ENCODE results near the gene THUMPD3. TPM values are rescaled to one million over a fixed set of nuclear protein-coding genes. Genes with fewer than 3 reads are reported as not detected.

THUMPD3 gene
- polyA plus RNA-seq, 1 experiment: 49.8 TPM

DNA sequence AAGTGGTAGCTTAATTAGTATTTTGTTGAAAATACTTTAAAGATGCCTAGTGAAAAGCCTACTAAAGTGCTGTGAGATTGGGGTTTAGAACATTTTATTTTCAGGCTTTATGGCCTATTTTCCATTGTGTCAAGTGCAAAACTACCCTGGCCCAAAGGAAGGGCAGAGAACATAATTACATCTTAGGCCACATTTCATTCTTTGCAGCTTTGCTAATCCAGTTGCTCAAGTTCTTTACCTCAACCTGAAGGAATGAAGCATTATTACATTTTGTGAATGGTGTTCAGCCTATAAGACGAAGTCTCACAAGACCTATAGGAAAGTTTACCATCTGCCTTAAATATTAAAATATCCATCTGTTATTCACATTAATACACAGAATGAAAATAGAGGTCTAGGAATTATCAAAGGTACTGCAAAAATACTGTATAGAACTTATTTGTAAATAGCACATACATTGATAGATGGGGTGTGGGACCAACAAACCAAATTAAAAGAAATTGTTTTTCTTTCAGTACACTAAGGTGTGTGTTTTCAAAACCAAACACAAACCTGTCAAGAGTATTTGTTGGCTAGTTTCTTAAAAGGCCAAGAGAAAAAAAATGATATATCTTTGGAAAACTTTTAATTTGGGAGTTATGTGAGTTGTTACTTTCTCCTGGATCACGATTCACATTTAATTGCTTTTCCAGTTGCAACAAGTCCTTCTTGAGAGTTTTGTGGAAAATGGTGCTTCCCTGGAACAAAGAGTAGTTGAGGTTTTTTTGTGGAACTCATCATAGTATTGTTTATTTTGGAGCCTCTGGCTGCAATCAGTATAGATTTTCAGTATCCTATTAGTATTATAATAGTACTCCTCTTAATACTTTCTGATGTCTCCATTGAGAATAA is 22.6 kb downstream of the THUMPD3 start:
- TF ChIP-seq, protein P1, sequence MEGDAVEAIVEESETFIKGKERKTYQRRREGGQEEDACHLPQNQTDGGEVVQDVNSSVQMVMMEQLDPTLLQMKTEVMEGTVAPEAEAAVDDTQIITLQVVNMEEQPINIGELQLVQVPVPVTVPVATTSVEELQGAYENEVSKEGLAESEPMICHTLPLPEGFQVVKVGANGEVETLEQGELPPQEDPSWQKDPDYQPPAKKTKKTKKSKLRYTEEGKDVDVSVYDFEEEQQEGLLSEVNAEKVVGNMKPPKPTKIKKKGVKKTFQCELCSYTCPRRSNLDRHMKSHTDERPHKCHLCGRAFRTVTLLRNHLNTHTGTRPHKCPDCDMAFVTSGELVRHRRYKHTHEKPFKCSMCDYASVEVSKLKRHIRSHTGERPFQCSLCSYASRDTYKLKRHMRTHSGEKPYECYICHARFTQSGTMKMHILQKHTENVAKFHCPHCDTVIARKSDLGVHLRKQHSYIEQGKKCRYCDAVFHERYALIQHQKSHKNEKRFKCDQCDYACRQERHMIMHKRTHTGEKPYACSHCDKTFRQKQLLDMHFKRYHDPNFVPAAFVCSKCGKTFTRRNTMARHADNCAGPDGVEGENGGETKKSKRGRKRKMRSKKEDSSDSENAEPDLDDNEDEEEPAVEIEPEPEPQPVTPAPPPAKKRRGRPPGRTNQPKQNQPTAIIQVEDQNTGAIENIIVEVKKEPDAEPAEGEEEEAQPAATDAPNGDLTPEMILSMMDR (IDR thresholded peaks at IDR 0.05; ENCODE audit: low read depth, low read length): no peak
- CTCF ChIA-PET: interaction anchor here (1.7 kb wide), 1 partner anchor 38 kb away, joined by 7 read pairs; no protein-coding TSS in a partner anchor
- H3K4me3 ChIP-seq (ENCODE audit: low read depth, low read length): no peak overlapping the region
- no peak overlapping the region for H3K27ac ChIP-seq (ENCODE audit: low read depth, low read length)
- no peak for DNase-seq (ENCODE audit: low read depth, low spot score)
- no peaks in the 10 kb centered on the region for H3K27me3 ChIP-seq (ENCODE audit: control insufficient read depth, insufficient read depth, low read length)
- no peaks in the 10 kb centered on the region for H3K9me3 ChIP-seq (ENCODE audit: control insufficient read depth, insufficient read depth, low read length)
- POLR2A ChIA-PET: interaction anchor here (1.2 kb wide), 1 partner anchor 11 kb away, joined by 7 read pairs; no protein-coding TSS in a partner anchor

DNA sequence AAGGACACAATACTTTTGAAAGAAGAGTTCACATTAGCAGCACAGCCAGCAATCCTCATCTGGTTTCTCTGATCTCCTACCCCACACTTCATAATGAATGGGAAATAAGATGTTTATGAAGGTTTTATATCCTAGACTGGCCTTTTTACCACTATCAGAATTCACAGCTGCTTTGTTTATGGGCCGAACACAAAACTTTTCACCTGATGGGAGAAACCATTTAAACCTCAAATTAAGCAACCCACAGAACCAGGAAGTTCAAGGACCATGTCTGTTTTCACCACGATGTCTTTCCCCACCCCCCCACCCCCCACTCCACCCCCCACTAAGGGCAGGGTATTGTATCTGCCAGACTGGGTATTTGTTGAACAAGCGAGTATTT is 23.2 kb downstream of the THUMPD3 start:
- Histone ChIP-seq H3K27ac (ENCODE audit: low read depth, low read length) (no peak overlapping the region), H3K9me3 (ENCODE audit: control insufficient read depth, insufficient read depth, low read length) (no peaks in the 10 kb centered on the region), H3K27me3 (ENCODE audit: control insufficient read depth, insufficient read depth, low read length) (no peaks in the 10 kb centered on the region), H3K4me3 (ENCODE audit: low read depth, low read length) (no peak overlapping the region)
- DNase-seq (ENCODE audit: low read depth, low spot score): no peak
- TF ChIP-seq, protein P1 (IDR thresholded peaks at IDR 0.05; ENCODE audit: low read depth, low read length): no peak
- ChIA-PET CTCF (no interaction called here), POLR2A (interaction anchor here (1.2 kb wide), 1 partner anchor 11 kb away, joined by 7 read pairs; no protein-coding TSS in a partner anchor)

DNA sequence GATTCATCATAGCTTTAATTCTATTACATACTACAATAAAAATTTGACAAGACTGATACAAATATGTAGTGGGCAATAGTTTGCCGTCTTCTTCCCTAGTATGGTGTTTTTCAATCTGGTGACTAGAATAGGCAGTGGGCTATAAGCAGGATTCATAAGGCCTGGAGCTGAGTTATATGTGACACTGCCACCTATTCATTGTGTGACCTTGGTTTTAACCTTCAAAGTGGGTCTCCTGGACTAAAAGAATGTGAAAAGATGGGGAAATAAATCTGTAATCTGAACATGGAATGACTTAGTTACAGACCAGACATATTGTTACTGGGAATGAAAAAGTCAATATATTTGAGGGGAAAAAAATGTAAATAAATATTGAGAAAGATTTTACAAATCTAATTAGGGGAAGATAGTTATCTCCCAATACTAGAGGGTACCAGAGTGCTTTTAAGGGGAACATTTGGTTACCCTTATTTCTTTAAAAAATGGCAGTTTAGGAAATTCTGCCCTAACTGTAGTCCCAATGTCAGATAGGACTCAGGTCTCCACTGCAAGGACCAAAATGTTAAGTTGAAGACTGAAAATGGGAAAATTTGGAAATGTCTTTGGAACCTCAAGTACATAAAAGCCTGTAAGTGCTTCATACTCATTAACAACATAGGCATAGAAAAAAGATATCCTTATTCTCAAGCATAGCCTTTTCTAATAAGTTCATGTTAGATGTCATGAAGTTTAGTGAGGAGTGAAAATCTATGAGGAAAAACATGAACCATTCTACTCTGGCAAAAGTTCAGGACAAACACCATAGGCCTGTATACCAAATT is 23.9 kb downstream of the THUMPD3 start:
- Histone ChIP-seq H3K27ac (ENCODE audit: low read depth, low read length) (no peak overlapping the region), H3K4me3 (ENCODE audit: low read depth, low read length) (no peak overlapping the region), H3K27me3 (ENCODE audit: control insufficient read depth, insufficient read depth, low read length) (no peaks in the 10 kb centered on the region), H3K9me3 (ENCODE audit: control insufficient read depth, insufficient read depth, low read length) (no peaks in the 10 kb centered on the region)
- POLR2A ChIA-PET: interaction anchor here (1.2 kb wide), 1 partner anchor 10 kb away, joined by 7 read pairs; no protein-coding TSS in a partner anchor
- no peak for DNase-seq (ENCODE audit: low read depth, low spot score)
- TF ChIP-seq, protein P1 (IDR thresholded peaks at IDR 0.05; ENCODE audit: low read depth, low read length): no peak
- CTCF ChIA-PET: interaction anchor here (0.6 kb wide), 1 partner anchor 104 kb away, joined by 4 read pairs; no protein-coding TSS in a partner anchor

DNA sequence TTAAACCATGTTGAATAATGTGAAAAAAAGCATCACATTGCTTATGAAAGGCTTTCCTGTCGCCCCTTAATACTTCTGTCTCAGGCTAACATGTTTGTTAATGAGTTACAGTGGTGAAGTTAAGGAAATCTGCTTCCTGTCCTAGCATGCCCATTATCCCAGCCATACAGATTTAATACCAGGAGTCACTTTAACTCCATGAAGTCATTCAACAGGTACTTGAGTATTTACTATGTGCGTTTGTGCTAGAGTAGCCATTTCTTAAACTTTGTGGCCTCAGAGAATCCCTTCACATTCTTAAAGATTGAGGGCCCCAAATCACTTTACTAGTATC is 24.4 kb downstream of the THUMPD3 start:
- TF ChIP-seq, protein P1 (IDR thresholded peaks at IDR 0.05; ENCODE audit: low read depth, low read length): no peak
- no peak overlapping the region for H3K27ac ChIP-seq (ENCODE audit: low read depth, low read length)
- POLR2A ChIA-PET: interaction anchor here (0.5 kb wide), 1 partner anchor 30 kb away, joined by 3 read pairs; no protein-coding TSS in a partner anchor
- H3K9me3 ChIP-seq (ENCODE audit: control insufficient read depth, insufficient read depth, low read length): no peaks in the 10 kb centered on the region
- no peak for DNase-seq (ENCODE audit: low read depth, low spot score)
- H3K27me3 ChIP-seq (ENCODE audit: control insufficient read depth, insufficient read depth, low read length): no peaks in the 10 kb centered on the region
- no peak overlapping the region for H3K4me3 ChIP-seq (ENCODE audit: low read depth, low read length)
- CTCF ChIA-PET: no interaction called here
